Measurements from ENCODE around the gene LBR.

- TF ChIP-seq CTCF (IDR thresholded peaks at IDR 0.05; ENCODE audit: low read length) = no peak
- no peak for TF ChIP-seq EZH2 (IDR thresholded peaks at IDR 0.05; ENCODE audit: borderline replicate concordance, low read length)
Observed at GRCh38 chr1:225423518-225423855, 4.4 kb downstream of the LBR start.

Data from OCI-LY1 (cell line).